Stomach (tissue), 4 donors: ENCODE data around the gene BACE1-AS.

Experiments
- CTCF ChIP-seq, 7 experiments: fragments of 450-650 bp in 4 of 7; fragments of 200-600 bp in 3 of 7; sonication (generic) in 3 of 7; IDR thresholded peaks; one replicate each; pipeline ENCODE4 v1.5.1; 2016 to 2019; ENCODE audit warnings: antibody characterized with exemption in 7 of 7, control low read depth in 2 of 7, mild to moderate bottlenecking in 1 of 7
- POLR2AphosphoS5 ChIP-seq, 3 donors: sonication (generic); formaldehyde crosslinking; IDR thresholded peaks; one replicate each; pipeline ENCODE4 v1.6.1; 2016; ENCODE audit warnings: antibody characterized with exemption in 3 of 3

- no peak for TF ChIP-seq CTCF (IDR thresholded peaks at IDR 0.05)
- no peak for TF ChIP-seq POLR2AphosphoS5 (IDR thresholded peaks at IDR 0.05)
Measured at GRCh38 chr11:117249571-117249970, 41.6 kb upstream of the BACE1-AS start.
